HepG2 (cell line): Measurements from ENCODE around the gene DZANK1.

ENCODE experiments used
- CBX2 ChIP-seq, 2 experiments: fragments of 200-600 bp in 1 of 2; sonication (generic); formaldehyde crosslinking in 1 of 2; IDR thresholded peaks; 2 replicates each; pipeline versions ENCODE4 v1.7.0 to v1.8.1; 2018 to 2022; ENCODE audit warnings: low read depth in 2 of 2, low read length in 1 of 2, mild to moderate bottlenecking in 1 of 2, missing genetic modification reagents in 1 of 2
- CREM ChIP-seq, 2 experiments: sonication (generic) in 1 of 2; formaldehyde crosslinking in 1 of 2; IDR thresholded peaks; 2 replicates each; pipeline versions ENCODE4 v1.4.0 to v1.6.1; 2016 to 2020; ENCODE audit warnings: antibody characterized with exemption in 1 of 2, mild to moderate bottlenecking in 1 of 2, missing genetic modification reagents in 1 of 2
- CTCF ChIP-seq: sonication (generic); formaldehyde crosslinking; IDR thresholded peaks from 2 replicates; pipeline ENCODE4 v1.5.0; 2020; ENCODE audit warnings: mild to moderate bottlenecking, missing genetic modification reagents, moderate library complexity
- DNMT1 ChIP-seq: sonication (generic); formaldehyde crosslinking; IDR thresholded peaks from 2 replicates; pipeline ENCODE4 v1.5.1; 2020; ENCODE audit warnings: mild to moderate bottlenecking, missing genetic modification reagents
- FOXA1 ChIP-seq, 2 experiments: fragments of 450-650 bp in 1 of 2; sonication (generic) in 1 of 2; formaldehyde crosslinking in 1 of 2; IDR thresholded peaks; 2 replicates each; pipeline versions ENCODE4 v1.4.0 to v1.6.1; 2016 to 2020; ENCODE audit warnings: missing genetic modification reagents in 1 of 2
- JUNB ChIP-seq: sonication (generic); formaldehyde crosslinking; IDR thresholded peaks from 2 replicates; pipeline ENCODE4 v1.8.0; 2022; ENCODE audit warnings: missing genetic modification reagents, mild to moderate bottlenecking, borderline replicate concordance
- MEIS1 ChIP-seq: sonication (generic); formaldehyde crosslinking; IDR thresholded peaks from 2 replicates; pipeline ENCODE4 v1.9.0; 2021; ENCODE audit warnings: mild to moderate bottlenecking, missing genetic modification reagents, moderate library complexity, borderline replicate concordance
- POGK ChIP-seq: sonication (generic); formaldehyde crosslinking; conservative IDR thresholded peaks from 2 replicates; pipeline ENCODE4 v1.8.0; 2022; ENCODE audit warnings: mild to moderate bottlenecking, moderate library complexity, missing genetic modification reagents
- RAD21 ChIP-seq: fragments of 450-650 bp; formaldehyde crosslinking; IDR thresholded peaks from 2 replicates; pipeline ENCODE4 v1.5.0; 2020; ENCODE audit warnings: mild to moderate bottlenecking
- RARA ChIP-seq: IDR thresholded peaks from 2 replicates; pipeline ENCODE4 v1.6.1; 2016; ENCODE audit warnings: missing genetic modification reagents, missing compliant biosample characterization

- TF ChIP-seq FOXA1 (IDR thresholded peaks at IDR 0.05) (no peak), FOXA1 (CRISPR knock-in tag; IDR thresholded peaks at IDR 0.05) (no peak), RAD21 (CRISPR knock-in tag) (no peak), CBX2 (IDR thresholded peaks at IDR 0.05; ENCODE audit: low read depth, low read length) (no peak), CBX2 (CRISPR knock-in tag; IDR thresholded peaks at IDR 0.05; ENCODE audit: low read depth) (no peak), RARA (CRISPR knock-in tag) (no peak), CREM (IDR thresholded peaks at IDR 0.05) (no peak), CREM (CRISPR knock-in tag; IDR thresholded peaks at IDR 0.05) (no peak), JUNB (CRISPR knock-in tag) (no peak), CTCF (CRISPR knock-in tag) (no peak), MEIS1 (no peak), DNMT1 (CRISPR knock-in tag) (no peak), POGK (CRISPR knock-in tag) (no peak)
These were observed 65.5 kb downstream of the DZANK1 start for GRCh38 chr20:18401305-18401704.
